K562 treated with DMSO at 1 percent for 12 hours (cell line): ENCODE data around the gene SOX11. TPM values are rescaled to one million over a fixed set of nuclear protein-coding genes. Genes with fewer than 3 reads are reported as not detected.

Experiments
- total RNA-seq: library from RNA; unstranded; fragments of 300-600 nt; gene quantifications from 2 replicates; pipeline ENCODE4 v1.2.3, GENCODE V29; 2022; ENCODE audit not compliant: insufficient read depth

Gene SOX11
- total RNA-seq: not detected in 2 replicates

GRCh38 chr2:5691985-5692529, at the start of gene SOX11:
SOX11 (plus strand) TSS chr2:5692384; CDS start chr2:5692722, 338 bp downstream.

